Fibroblast of lung (primary cell): Measurements from ENCODE around the gene PCDHB3. TPM values are rescaled to one million over a fixed set of nuclear protein-coding genes. Genes with fewer than 3 reads are reported as not detected.
A peak's percentile ranks its signal among the peaks of the same experiment; 100 is the strongest.
"Not testable (repeated sequence)": the region's sequence is repeated elsewhere in the genome, so short reads cannot be mapped to it uniquely, and the experiment has no call there.

Experiments
- DNase-seq, 2 donors: peaks; one replicate each; pipeline versions ENCODE4 v3.0.0 to v3.0.0-alpha.2; 2010; ENCODE audit warnings: low read depth in 2 of 2
- H2AFZ ChIP-seq: 2 replicates; pipeline ENCODE4 v1.5.1; 2012; ENCODE audit warnings: low read length, control low read depth, inconsistent platforms
- H3K27ac ChIP-seq: 2 replicates; pipeline ENCODE4 v1.5.1; 2011; ENCODE audit warnings: low read length, control low read depth; ENCODE audit not compliant: insufficient read depth
- H3K27me3 ChIP-seq: 2 replicates; pipeline ENCODE4 v1.5.1; 2011; ENCODE audit warnings: mild to moderate bottlenecking, low read length; ENCODE audit not compliant: control insufficient read depth, insufficient read depth
- H3K36me3 ChIP-seq: 2 replicates; pipeline ENCODE4 v1.5.1; 2011; ENCODE audit warnings: low read length; ENCODE audit not compliant: control insufficient read depth, insufficient read depth
- H3K4me1 ChIP-seq: 2 replicates; pipeline ENCODE4 v1.5.1; 2011; ENCODE audit warnings: low read length; ENCODE audit not compliant: control insufficient read depth, insufficient read depth; ENCODE audit errors: extremely low read depth
- H3K4me2 ChIP-seq: 2 replicates; pipeline ENCODE4 v1.5.1; 2011; ENCODE audit warnings: low read length, control low read depth; ENCODE audit not compliant: insufficient read depth; ENCODE audit errors: extremely low read depth
- H3K4me3 ChIP-seq, 4 experiments: fragments of 200-600 bp in 1 of 4; sonication (generic) in 1 of 4; replicated peaks in 1 of 4; 2 replicates each; pipeline ENCODE4 v1.5.1; 2011 to 2016; ENCODE audit warnings: low read length in 4 of 4, low read depth in 3 of 4, mild to moderate bottlenecking in 3 of 4, control low read depth in 2 of 4, inconsistent platforms in 1 of 4, mixed read lengths in 1 of 4; ENCODE audit not compliant: insufficient read depth in 1 of 4; ENCODE audit errors: control extremely low read depth in 1 of 4
- H3K79me2 ChIP-seq: 2 replicates; pipeline ENCODE4 v1.5.1; 2012; ENCODE audit warnings: mild to moderate bottlenecking, low read length, inconsistent platforms; ENCODE audit not compliant: control insufficient read depth, insufficient read depth
- H3K9ac ChIP-seq: 2 replicates; pipeline ENCODE4 v1.5.1; 2011; ENCODE audit warnings: mild to moderate bottlenecking, low read length, control low read depth; ENCODE audit not compliant: insufficient read depth
- H3K9me3 ChIP-seq: 2 replicates; pipeline ENCODE4 v1.5.1; 2012; ENCODE audit warnings: low read depth, low read length; ENCODE audit not compliant: control insufficient read depth, insufficient read depth
- H4K20me1 ChIP-seq: 2 replicates; pipeline ENCODE4 v1.5.1; 2011; ENCODE audit warnings: low read length; ENCODE audit not compliant: control insufficient read depth, insufficient read depth; ENCODE audit errors: extremely low read depth
- CTCF ChIP-seq, 2 donors: IDR thresholded peaks in 1 of 2; conservative IDR thresholded peaks in 1 of 2; 1 replicate in 1 of 2; 2 replicates in 1 of 2; pipeline ENCODE4 v1.5.1; 2011 to 2012; ENCODE audit warnings: low read length in 2 of 2, control low read depth in 1 of 2, inconsistent platforms in 1 of 2, low read depth in 1 of 2, mild to moderate bottlenecking in 1 of 2
- EZH2 ChIP-seq: IDR thresholded peaks from 2 replicates; pipeline ENCODE4 v1.5.1; 2012; ENCODE audit warnings: low read length, control low read depth, mild to moderate bottlenecking; ENCODE audit errors: missing control alignments
- polyA plus RNA-seq, 2 donors: library from polyadenylated mRNA; depleted of rRNA in 1 of 2; stranded (reverse) in 1 of 2; unstranded in 1 of 2; fragments of >200 nt; gene quantifications; 2 replicates each; pipeline ENCODE4 v1.2.1, GENCODE V29; 2011 to 2012; ENCODE audit warnings: missing spikeins in 1 of 2
- total RNA-seq: library from RNA; depleted of rRNA; stranded (reverse); fragments of >200 nt; gene quantifications from 2 replicates; pipeline ENCODE4 v1.2.1, GENCODE V29; 2014

PCDHB3 gene
- total and polyA plus RNA-seq, 2 donors (not counting 1 experiment from before 2014, with no cell fraction given): 1.7 to 2.3 TPM

DNA sequence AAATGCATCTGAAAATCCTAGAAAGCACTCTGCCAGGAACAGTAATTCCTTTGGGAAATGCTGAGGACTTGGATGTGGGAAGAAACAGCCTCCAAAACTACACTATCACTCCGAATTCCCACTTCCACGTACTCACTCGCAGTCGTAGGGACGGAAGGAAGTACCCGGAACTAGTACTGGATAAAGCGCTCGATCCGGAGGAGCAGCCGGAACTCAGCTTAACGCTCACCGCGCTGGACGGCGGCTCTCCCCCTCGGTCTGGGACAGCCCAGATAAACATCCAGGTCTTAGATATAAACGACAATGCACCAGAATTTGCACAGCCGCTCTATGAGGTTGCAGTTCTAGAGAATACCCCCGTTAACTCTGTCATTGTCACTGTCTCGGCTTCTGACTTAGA is 786 bp downstream of the PCDHB3 start:
- Histone ChIP-seq H2AFZ (no peak overlapping the region), H3K27ac (no peak overlapping the region), H3K9me3 (no peaks in the 10 kb centered on the region), H3K4me1 (no peaks in the 10 kb centered on the region), H3K27me3 (no peaks in the 10 kb centered on the region), H3K4me3 (peak overlapping the region in 2 of 4 experiments; percentile 7 to 32), H3K79me2 (no peaks in the 10 kb centered on the region), H3K9ac (no peak overlapping the region), H3K4me2 (no peak overlapping the region), H4K20me1 (no peaks in the 10 kb centered on the region), H3K36me3 (no peaks in the 10 kb centered on the region)
- TF ChIP-seq CTCF (conservative IDR thresholded peaks at IDR 0.05 in 1 of 2, IDR thresholded peaks at IDR 0.05 in 1 of 2; ENCODE audit: low read depth in 1 of 2, low read length in 2 of 2) (no peak), EZH2 (no peak)
- DNase-seq: no peak

DNA sequence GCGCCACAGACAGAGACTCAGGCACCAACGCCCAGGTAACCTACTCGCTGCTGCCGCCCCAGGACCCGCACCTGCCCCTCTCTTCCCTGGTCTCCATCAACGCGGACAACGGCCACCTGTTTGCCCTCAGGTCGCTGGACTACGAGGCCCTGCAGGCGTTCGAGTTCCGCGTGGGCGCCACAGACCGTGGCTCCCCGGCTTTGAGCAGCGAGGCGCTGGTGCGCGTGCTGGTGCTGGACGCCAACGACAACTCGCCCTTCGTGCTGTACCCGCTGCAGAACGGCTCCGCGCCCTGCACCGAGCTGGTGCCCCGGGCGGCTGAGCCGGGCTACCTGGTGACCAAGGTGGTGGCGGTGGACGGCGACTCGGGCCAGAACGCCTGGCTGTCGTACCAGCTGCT is 1.8 kb downstream of the PCDHB3 start:
- H3K27ac ChIP-seq, H3K27me3 ChIP-seq, H3K4me2 ChIP-seq, H4K20me1 ChIP-seq, H2AFZ ChIP-seq, H3K4me1 ChIP-seq, H3K9ac ChIP-seq, H3K36me3 ChIP-seq, H3K9me3 ChIP-seq, DNase-seq, H3K4me3 ChIP-seq, H3K79me2 ChIP-seq: not testable (repeated sequence)

DNA sequence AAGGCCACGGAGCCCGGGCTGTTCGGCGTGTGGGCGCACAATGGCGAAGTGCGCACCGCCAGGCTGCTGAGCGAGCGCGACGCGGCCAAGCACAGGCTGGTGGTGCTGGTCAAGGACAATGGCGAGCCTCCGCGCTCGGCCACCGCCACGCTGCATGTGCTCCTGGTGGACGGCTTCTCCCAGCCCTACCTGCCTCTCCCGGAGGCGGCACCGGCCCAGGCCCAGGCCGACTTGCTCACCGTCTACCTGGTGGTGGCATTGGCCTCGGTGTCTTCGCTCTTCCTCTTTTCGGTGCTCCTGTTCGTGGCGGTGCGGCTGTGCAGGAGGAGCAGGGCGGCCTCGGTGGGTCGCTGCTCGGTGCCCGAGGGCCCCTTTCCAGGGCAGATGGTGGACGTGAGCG is 2.2 kb downstream of the PCDHB3 start:
- not testable (repeated sequence) for H2AFZ ChIP-seq, H3K27me3 ChIP-seq, H3K4me2 ChIP-seq, H3K4me1 ChIP-seq, H3K4me3 ChIP-seq, H3K36me3 ChIP-seq, H3K27ac ChIP-seq, H3K79me2 ChIP-seq, H3K9me3 ChIP-seq, DNase-seq, H3K9ac ChIP-seq, H4K20me1 ChIP-seq

- Histone ChIP-seq H4K20me1 (no peaks in the 10 kb centered on the region), H3K79me2 (no peaks in the 10 kb centered on the region), H3K9me3 (no peaks in the 10 kb centered on the region), H3K9ac (no peak overlapping the region), H3K4me1 (no peaks in the 10 kb centered on the region), H2AFZ (no peak overlapping the region), H3K27me3 (no peaks in the 10 kb centered on the region), H3K4me3 (no peak overlapping the region), H3K4me2 (no peak overlapping the region), H3K27ac (no peak overlapping the region), H3K36me3 (no peaks in the 10 kb centered on the region)
- DNase-seq: no peak
- no peak for TF ChIP-seq CTCF (conservative IDR thresholded peaks at IDR 0.05 in 1 of 2, IDR thresholded peaks at IDR 0.05 in 1 of 2; ENCODE audit: low read depth in 1 of 2, low read length in 2 of 2)
- TF ChIP-seq EZH2: no peak
Measured at GRCh38 chr5:141105350-141105749, 5.1 kb downstream of the PCDHB3 start.
